Lung (tissue), 12 donors: Measurements from ENCODE around the gene TEDC1. TPM values are rescaled to one million over a fixed set of nuclear protein-coding genes. Genes with fewer than 3 reads are reported as not detected.

ENCODE experiments used
- ATAC-seq: fragments of 200-7000 bp; cut with Tn5 transposase; one replicate; pipeline ENCODE4 v1.9.1; 2020; ENCODE audit warnings: moderate number of reproducible peaks; ENCODE audit not compliant: insufficient read depth, low FRiP score
- DNase-seq, 3 donors: peaks; one replicate each; pipeline ENCODE4 v3.0.0-alpha.2; 2013 to 2017
- H3K27ac ChIP-seq, 2 donors: one replicate each; pipeline ENCODE4 v1.5.1; 2013; ENCODE audit warnings: mild to moderate bottlenecking in 2 of 2, moderate library complexity in 2 of 2, control low read depth in 1 of 2, inconsistent platforms in 1 of 2, low read depth in 1 of 2, low read length in 1 of 2
- H3K27me3 ChIP-seq, 3 donors: one replicate each; pipeline ENCODE4 v1.5.1; 2013; ENCODE audit warnings: low read length in 2 of 3; ENCODE audit not compliant: control insufficient read depth in 3 of 3, insufficient read depth in 3 of 3
- H3K36me3 ChIP-seq, 4 donors: one replicate each; pipeline ENCODE4 v1.5.1; 2013; ENCODE audit warnings: low read length in 4 of 4, mild to moderate bottlenecking in 1 of 4, moderate library complexity in 1 of 4; ENCODE audit not compliant: control insufficient read depth in 4 of 4, insufficient read depth in 4 of 4
- H3K4me1 ChIP-seq, 5 donors: one replicate each; pipeline ENCODE4 v1.5.1; 2013; ENCODE audit warnings: low read length in 5 of 5, mild to moderate bottlenecking in 2 of 5, moderate library complexity in 1 of 5; ENCODE audit not compliant: control insufficient read depth in 5 of 5, insufficient read depth in 5 of 5
- H3K4me3 ChIP-seq: one replicate; pipeline ENCODE4 v1.5.1; 2013; ENCODE audit warnings: mild to moderate bottlenecking, control low read depth, moderate library complexity
- H3K9ac ChIP-seq, 2 donors: one replicate each; pipeline ENCODE4 v1.5.1; 2013; ENCODE audit warnings: low read length in 2 of 2, control low read depth in 1 of 2; ENCODE audit not compliant: insufficient read depth in 1 of 2
- H3K9me3 ChIP-seq, 4 donors: one replicate each; pipeline ENCODE4 v1.5.1; 2013; ENCODE audit warnings: low read length in 3 of 4, mild to moderate bottlenecking in 1 of 4, moderate library complexity in 1 of 4; ENCODE audit not compliant: control insufficient read depth in 4 of 4, insufficient read depth in 3 of 4
- WGBS, 2 donors: extraction: QIAGEN DNeasy Blood & Tissue Kit; methylation state at CpG; one replicate each; pipeline ENCODE4 v1.1.7; 2013; 5-methylcytosine and 5-hydroxymethylcytosine counted together
- polyA plus RNA-seq, 2 donors: library from polyadenylated mRNA; stranded (reverse); fragments of 200-250 nt; gene quantifications; one replicate each; pipeline ENCODE4 v1.2.1, GENCODE V29; 2013
- total RNA-seq, 2 donors: library from RNA; depleted of rRNA in 1 of 2; stranded (reverse); fragments of >200 nt in 1 of 2; gene quantifications; one replicate each; pipeline ENCODE4 v1.2.1, GENCODE V29; 2014 to 2021
- TF ChIP-seq, protein P1 (sequence below): IDR thresholded peaks from 2 replicates; pipeline ENCODE4 v1.5.1; 2012; ENCODE audit warnings: mild to moderate bottlenecking; ENCODE audit errors: control extremely low read depth, extremely low read depth
- donor health status: control.
- donor health status: control.
- donor health status: Bipolar disorder and iron deficiency.
- donor health status: healthy.
- donor health status: DM: yes; HTN: yes; CAD: no.

The TEDC1 gene
- total and polyA plus RNA-seq, 4 donors = 5.8 to 20.8 (median 14.4) TPM

GRCh38 chr14:105455766-105456660 lies 35.0 kb upstream of the TEDC1 start:
- no peak overlapping the region for H3K27ac ChIP-seq
- no peaks in the 10 kb centered on the region for H3K4me1 ChIP-seq
- DNase-seq (no peak), ATAC-seq (no peak)
- H3K27me3 ChIP-seq = no peaks in the 10 kb centered on the region
- H3K36me3 ChIP-seq = peaks cover 2 to 50% (median 10%) of the 10 kb centered on the region in 4 donors
- H3K9ac ChIP-seq = no peak overlapping the region
- no peak overlapping the region for H3K4me3 ChIP-seq
- WGBS, 2 donors = 91 to 93% methylated on average over 22 of the region's 22 CpGs
- no peaks in the 10 kb centered on the region for H3K9me3 ChIP-seq
- TF ChIP-seq, protein P1, sequence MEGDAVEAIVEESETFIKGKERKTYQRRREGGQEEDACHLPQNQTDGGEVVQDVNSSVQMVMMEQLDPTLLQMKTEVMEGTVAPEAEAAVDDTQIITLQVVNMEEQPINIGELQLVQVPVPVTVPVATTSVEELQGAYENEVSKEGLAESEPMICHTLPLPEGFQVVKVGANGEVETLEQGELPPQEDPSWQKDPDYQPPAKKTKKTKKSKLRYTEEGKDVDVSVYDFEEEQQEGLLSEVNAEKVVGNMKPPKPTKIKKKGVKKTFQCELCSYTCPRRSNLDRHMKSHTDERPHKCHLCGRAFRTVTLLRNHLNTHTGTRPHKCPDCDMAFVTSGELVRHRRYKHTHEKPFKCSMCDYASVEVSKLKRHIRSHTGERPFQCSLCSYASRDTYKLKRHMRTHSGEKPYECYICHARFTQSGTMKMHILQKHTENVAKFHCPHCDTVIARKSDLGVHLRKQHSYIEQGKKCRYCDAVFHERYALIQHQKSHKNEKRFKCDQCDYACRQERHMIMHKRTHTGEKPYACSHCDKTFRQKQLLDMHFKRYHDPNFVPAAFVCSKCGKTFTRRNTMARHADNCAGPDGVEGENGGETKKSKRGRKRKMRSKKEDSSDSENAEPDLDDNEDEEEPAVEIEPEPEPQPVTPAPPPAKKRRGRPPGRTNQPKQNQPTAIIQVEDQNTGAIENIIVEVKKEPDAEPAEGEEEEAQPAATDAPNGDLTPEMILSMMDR = no peak

DNA sequence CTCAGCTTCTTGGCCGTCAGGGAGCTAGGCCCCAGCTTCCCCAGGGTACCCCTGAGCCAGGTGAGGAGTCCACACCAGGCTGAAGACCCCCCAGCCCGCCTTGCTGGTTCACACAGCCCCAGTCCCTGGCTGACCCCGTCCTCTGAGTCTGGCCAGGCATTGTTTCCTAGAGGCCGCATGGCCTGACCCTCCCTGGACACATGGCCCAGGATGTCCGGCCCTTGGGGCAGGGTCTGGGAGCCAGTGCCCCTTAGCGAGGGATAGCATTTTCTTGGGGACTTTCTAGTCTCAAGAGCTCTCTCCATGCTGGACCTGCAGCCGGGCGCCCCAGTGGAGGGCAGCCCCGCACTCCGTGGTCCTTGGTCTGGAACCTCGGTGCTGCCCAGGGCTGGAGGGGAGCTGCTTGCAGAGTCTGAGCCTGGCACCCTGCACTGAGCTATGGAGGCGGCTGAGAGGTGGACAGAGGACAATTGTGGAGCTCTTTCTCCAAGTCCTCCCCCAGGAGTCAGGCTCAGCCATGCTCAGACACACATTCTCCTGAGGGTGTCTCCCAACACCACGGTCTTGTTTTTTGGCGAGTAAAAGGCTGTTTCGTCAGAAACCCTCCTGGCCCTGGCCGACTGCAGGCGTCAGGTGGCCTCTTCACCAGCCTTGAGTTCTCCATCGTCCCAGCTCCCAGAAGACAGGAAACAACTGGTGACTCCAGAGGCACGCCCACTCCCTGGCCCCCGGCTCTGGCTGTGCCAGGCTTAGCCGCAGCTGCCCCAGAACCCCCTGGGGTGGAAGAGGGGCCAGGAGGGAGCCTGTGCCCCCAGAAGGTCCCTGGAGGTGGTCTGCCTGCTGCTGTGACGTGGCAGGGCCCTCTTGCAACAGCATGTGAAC lies 34.1 kb upstream of the TEDC1 start:
- TF ChIP-seq, protein P1 = no peak
- ATAC-seq = no peak
- no peaks in the 10 kb centered on the region for H3K4me1 ChIP-seq
- H3K36me3 ChIP-seq = peaks cover 2 to 57% (median 12%) of the 10 kb centered on the region in 4 donors
- H3K27ac ChIP-seq = no peak overlapping the region
- 83 to 86% methylated on average over 22 of the region's 22 CpGs for WGBS, 2 donors
- H3K4me3 ChIP-seq = no peak overlapping the region
- H3K27me3 ChIP-seq = no peaks in the 10 kb centered on the region
- DNase-seq = no peak
- H3K9ac ChIP-seq = no peak overlapping the region
- H3K9me3 ChIP-seq = no peaks in the 10 kb centered on the region

DNA sequence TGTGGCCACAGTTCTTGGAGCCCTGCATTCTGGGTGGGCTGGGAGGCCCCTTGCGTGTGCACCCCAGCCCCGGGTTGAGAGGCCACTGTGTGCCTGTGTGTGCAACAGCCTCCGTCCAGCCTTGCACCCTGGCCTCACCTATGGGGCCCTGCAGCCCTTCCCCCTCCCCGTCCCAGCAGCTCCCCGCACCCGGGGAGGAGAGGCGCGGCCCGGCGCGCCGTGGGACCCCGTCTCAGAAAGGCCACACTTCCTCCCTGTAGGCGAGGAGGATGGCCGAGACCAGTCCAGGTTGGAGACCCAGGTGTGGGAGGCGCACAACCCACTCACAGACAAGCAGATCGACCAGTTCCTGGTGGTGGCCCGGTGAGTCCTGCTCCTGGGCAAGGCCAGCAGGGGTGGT lies 33.0 kb upstream of the TEDC1 start:
- ATAC-seq (no peak), DNase-seq (no peak)
- H3K36me3 ChIP-seq = peaks cover 2 to 58% (median 11%) of the 10 kb centered on the region in 4 donors
- no peaks in the 10 kb centered on the region for H3K27me3 ChIP-seq
- H3K4me3 ChIP-seq = no peak overlapping the region
- no peak overlapping the region for H3K27ac ChIP-seq
- no peak overlapping the region for H3K9ac ChIP-seq
- H3K4me1 ChIP-seq = no peaks in the 10 kb centered on the region
- WGBS, 2 donors = 90 to 92% methylated on average over 18 of the region's 18 CpGs
- TF ChIP-seq, protein P1 = no peak
- no peaks in the 10 kb centered on the region for H3K9me3 ChIP-seq
